Left lung (tissue), 10 donors: ENCODE data around the gene ST6GAL1. TPM values are rescaled to one million over a fixed set of nuclear protein-coding genes. Genes with fewer than 3 reads are reported as not detected.

Experiments used
- ATAC-seq: fragments of 200-7000 bp; cut with Tn5 transposase; one replicate; pipeline ENCODE4 v1.9.1; 2020; ENCODE audit warnings: moderate library complexity
- DNase-seq, 4 donors: peaks; one replicate each; pipeline ENCODE4 v3.0.0-alpha.2; 2013 to 2020
- H3K27ac ChIP-seq, 2 donors: fragments of 200-600 bp; sonication (generic) in 1 of 2; one replicate each; pipeline versions ENCODE4 v1.5.0 to v1.8.0; 2020 to 2021
- H3K27me3 ChIP-seq, 2 donors: fragments of 200-600 bp; sonication (generic) in 1 of 2; one replicate each; pipeline versions ENCODE4 v1.5.0 to v1.8.0; 2020 to 2021
- H3K36me3 ChIP-seq, 2 donors: fragments of 200-600 bp; sonication (generic) in 1 of 2; one replicate each; pipeline versions ENCODE4 v1.5.0 to v1.8.0; 2020 to 2021
- H3K4me1 ChIP-seq, 2 donors: fragments of 200-600 bp; one replicate each; pipeline ENCODE4 v1.8.0; 2021
- H3K4me3 ChIP-seq, 2 donors: fragments of 200-600 bp; sonication (generic) in 1 of 2; one replicate each; pipeline versions ENCODE4 v1.5.0 to v1.8.0; 2020 to 2021; ENCODE audit warnings: mild to moderate bottlenecking in 1 of 2
- H3K9me3 ChIP-seq, 2 donors: fragments of 200-600 bp; sonication (generic) in 1 of 2; one replicate each; pipeline versions ENCODE4 v1.5.0 to v1.8.0; 2020 to 2021
- CTCF ChIP-seq, 2 donors: fragments of 200-600 bp; sonication (generic) in 1 of 2; IDR thresholded peaks; one replicate each; pipeline versions ENCODE4 v1.5.0 to v1.8.0; 2021; ENCODE audit warnings: antibody characterized with exemption in 2 of 2
- intact Hi-C, 2 donors: fragments of 100-400 bp; cut with DNase I; formaldehyde crosslinking; loops; one replicate each; pipeline versions ENCODE4 v1.11.2 to v1.14.2; 2022
- polyA plus RNA-seq, 6 donors: library from polyadenylated mRNA; unstranded; fragments of 120-200 nt; gene quantifications; one replicate each; pipeline ENCODE4 v1.2.1, GENCODE V29; 2013; ENCODE audit not compliant: insufficient read length in 6 of 6
- total RNA-seq, 2 donors: library from RNA; stranded (reverse); fragmentation: NEBNext Ultra II Directional; extraction: Animal tissue kit (Norgen Biotek cat#: 25700); gene quantifications; one replicate each; pipeline ENCODE4 v1.2.1, GENCODE V29; 2021
- donor health status: DM: no; HTN: yes; CAD: no.
- donor health status: DM: no; HTN: no; CAD: no.

ST6GAL1 gene
- total and polyA plus RNA-seq, 8 donors, result 45.5 to 132 (median 56.2) TPM

GRCh38 chr3:187068787-187069186, 138.5 kb downstream of the ST6GAL1 start:
- no peak for ATAC-seq
- H3K27ac ChIP-seq, result no peak overlapping the region
- no peak for TF ChIP-seq CTCF (IDR thresholded peaks at IDR 0.05)
- intact Hi-C loops, result no loop called here
- no peaks in the 10 kb centered on the region for H3K27me3 ChIP-seq
- no peak overlapping the region for H3K4me3 ChIP-seq
- DNase-seq, result no peak
- peaks cover 0 to 23% of the 10 kb centered on the region in 2 donors for H3K36me3 ChIP-seq
- H3K9me3 ChIP-seq, result no peaks in the 10 kb centered on the region
- H3K4me1 ChIP-seq, result peaks cover 0 to 7% of the 10 kb centered on the region in 2 donors

GRCh38 chr3:187069857-187070516, 139.7 kb downstream of the ST6GAL1 start:
- Histone ChIP-seq H3K27ac (no peak overlapping the region), H3K27me3 (no peaks in the 10 kb centered on the region), H3K4me1 (no peaks in the 10 kb centered on the region), H3K9me3 (no peaks in the 10 kb centered on the region), H3K4me3 (no peak overlapping the region), H3K36me3 (peaks cover 0 to 35% of the 10 kb centered on the region in 2 donors)
- DNase-seq (no peak), ATAC-seq (no peak)
- no peak for TF ChIP-seq CTCF (IDR thresholded peaks at IDR 0.05)
- intact Hi-C loops, result no loop called here

GRCh38 chr3:187072102-187072501, 141.8 kb downstream of the ST6GAL1 start:
- no peak for DNase-seq
- no peak for TF ChIP-seq CTCF (IDR thresholded peaks at IDR 0.05)
- H3K4me1 ChIP-seq, result no peaks in the 10 kb centered on the region
- no peak for ATAC-seq
- peaks cover 0 to 56% of the 10 kb centered on the region in 2 donors for H3K36me3 ChIP-seq
- no peaks in the 10 kb centered on the region for H3K9me3 ChIP-seq
- intact Hi-C loops, result no loop called here
- H3K27me3 ChIP-seq, result no peaks in the 10 kb centered on the region
- H3K4me3 ChIP-seq, result no peak overlapping the region
- H3K27ac ChIP-seq, result no peak overlapping the region

GRCh38 chr3:187072511-187072910, 142.2 kb downstream of the ST6GAL1 start:
- Histone ChIP-seq H3K4me3 (no peak overlapping the region), H3K27me3 (no peaks in the 10 kb centered on the region), H3K4me1 (no peaks in the 10 kb centered on the region), H3K36me3 (peaks cover 0 to 60% of the 10 kb centered on the region in 2 donors), H3K9me3 (no peaks in the 10 kb centered on the region), H3K27ac (no peak overlapping the region)
- no peak for TF ChIP-seq CTCF (IDR thresholded peaks at IDR 0.05)
- intact Hi-C loops, result no loop called here
- ATAC-seq, result no peak
- no peak for DNase-seq

GRCh38 chr3:187073581-187074098, 143.3 kb downstream of the ST6GAL1 start:
- intact Hi-C loops, result no loop called here
- no peak for ATAC-seq

More at GRCh38 chr3:187073581-187074098, 143.3 kb downstream of the ST6GAL1 start:
- H3K27me3 ChIP-seq, result no peaks in the 10 kb centered on the region
- H3K9me3 ChIP-seq, result no peaks in the 10 kb centered on the region
- no peak overlapping the region for H3K27ac ChIP-seq
- TF ChIP-seq CTCF (IDR thresholded peaks at IDR 0.05), result no peak
- no peaks in the 10 kb centered on the region for H3K4me1 ChIP-seq
- no peak for DNase-seq
- H3K4me3 ChIP-seq, result no peak overlapping the region
- H3K36me3 ChIP-seq, result peaks cover 0 to 66% of the 10 kb centered on the region in 2 donors
